DND-41 (cell line): ENCODE results near the gene SUV39H1.

ENCODE experiments used
- ATAC-seq: fragments of 200-7000 bp; cut with Tn5 transposase; 3 replicates; pipeline ENCODE4 v1.9.1; 2021; ENCODE audit warnings: low read depth; ENCODE audit not compliant: insufficient read depth
- DNase-seq: peaks from one replicate; pipeline ENCODE4 v3.0.0-alpha.2; 2020
- H2AFZ ChIP-seq: 2 replicates; pipeline ENCODE4 v1.6.0; 2012; ENCODE audit warnings: low read depth, low read length
- H3K27ac ChIP-seq: 2 replicates; pipeline ENCODE4 v1.5.1; 2012; ENCODE audit warnings: low read length, inconsistent platforms
- H3K27me3 ChIP-seq: fragments of 200-600 bp; sonication (generic); 2 replicates; pipeline ENCODE4 v1.6.0; 2012; ENCODE audit warnings: low read length, mild to moderate bottlenecking, inconsistent platforms; ENCODE audit not compliant: insufficient read depth, poor library complexity
- H3K36me3 ChIP-seq: 2 replicates; pipeline ENCODE4 v1.5.1; 2012; ENCODE audit warnings: low read length, inconsistent platforms; ENCODE audit not compliant: insufficient read depth
- H3K4me1 ChIP-seq: 2 replicates; pipeline ENCODE4 v1.5.1; 2012; ENCODE audit warnings: mild to moderate bottlenecking, low read length; ENCODE audit not compliant: insufficient read depth
- H3K4me2 ChIP-seq: 2 replicates; pipeline ENCODE4 v1.6.0; 2012; ENCODE audit warnings: mild to moderate bottlenecking, moderate library complexity, low read length, inconsistent platforms; ENCODE audit not compliant: insufficient read depth
- H3K4me3 ChIP-seq, 2 experiments: fragments of 200-600 bp in 1 of 2; shearing (Covaris generic) in 1 of 2; 2 replicates each; pipeline ENCODE4 v1.5.1; 2012 to 2016; ENCODE audit warnings: inconsistent platforms in 2 of 2, low read length in 2 of 2, mild to moderate bottlenecking in 2 of 2, low read depth in 1 of 2, moderate library complexity in 1 of 2
- H3K79me2 ChIP-seq: 2 replicates; pipeline ENCODE4 v1.6.0; 2012; ENCODE audit warnings: low read length, inconsistent platforms; ENCODE audit not compliant: insufficient read depth
- H3K9ac ChIP-seq: 2 replicates; pipeline ENCODE4 v1.6.0; 2012; ENCODE audit warnings: low read depth, mild to moderate bottlenecking, inconsistent platforms, low read length, moderate library complexity
- H3K9me3 ChIP-seq: 2 replicates; pipeline ENCODE4 v1.5.1; 2012; ENCODE audit warnings: low read length, moderate library complexity, mild to moderate bottlenecking, inconsistent platforms; ENCODE audit not compliant: insufficient read depth, severe bottlenecking
- H4K20me1 ChIP-seq: 2 replicates; pipeline ENCODE4 v1.6.0; 2012; ENCODE audit warnings: low read length; ENCODE audit not compliant: insufficient read depth
- EZH2 ChIP-seq: IDR thresholded peaks from 3 replicates; pipeline ENCODE4 v1.6.1; 2012; ENCODE audit warnings: borderline replicate concordance, low read depth, mild to moderate bottlenecking, moderate library complexity, low read length, inconsistent platforms; ENCODE audit not compliant: severe bottlenecking
- TF ChIP-seq, protein P1 (sequence below): IDR thresholded peaks from 2 replicates; pipeline ENCODE4 v1.5.1; 2012; ENCODE audit warnings: borderline replicate concordance, low read length, moderate library complexity, mild to moderate bottlenecking; ENCODE audit not compliant: poor library complexity, severe bottlenecking; ENCODE audit errors: extremely low read depth

SUV39H1 gene

DNA sequence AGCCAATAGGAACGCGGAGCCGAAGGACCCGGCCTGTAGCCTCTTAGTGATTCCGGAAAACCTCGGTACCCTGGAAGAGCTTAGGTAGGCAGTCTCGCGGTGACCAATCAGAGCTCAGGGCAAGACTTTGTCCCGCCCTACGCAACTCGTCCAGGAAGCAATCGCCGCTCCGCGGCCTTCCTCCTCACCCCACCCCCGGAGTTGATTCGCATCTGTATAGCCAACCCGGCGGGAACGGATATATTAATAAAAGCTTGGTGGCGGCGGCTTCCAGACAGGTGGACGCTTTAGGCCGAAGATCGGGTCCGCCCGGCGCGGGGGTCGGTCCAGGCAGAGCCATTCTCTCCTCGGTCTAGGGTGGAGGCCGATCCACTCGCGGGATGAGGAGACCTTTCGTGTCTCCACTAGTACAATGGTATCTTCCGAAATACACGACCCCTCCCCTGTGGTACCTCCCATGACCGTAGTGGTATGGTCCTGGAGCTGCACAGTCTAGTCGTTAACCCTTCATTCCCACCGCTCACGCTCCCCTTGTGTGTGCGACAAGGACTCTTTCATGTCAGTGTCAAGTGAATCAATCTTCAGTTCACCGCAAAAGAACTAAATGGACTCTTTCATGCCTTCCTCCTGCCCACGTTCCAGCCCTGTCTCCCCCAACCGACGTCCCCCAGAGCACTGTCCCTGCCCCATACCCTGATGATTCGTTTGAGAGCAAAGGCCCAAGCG, 40.8 kb downstream of the SUV39H1 start:
- Histone ChIP-seq H3K4me1 (peaks cover 28% of the 10 kb centered on the region), H3K27me3 (no peaks in the 10 kb centered on the region), H3K36me3 (no peaks in the 10 kb centered on the region), H3K9me3 (no peaks in the 10 kb centered on the region), H3K79me2 (peaks cover 12% of the 10 kb centered on the region), H3K27ac (peak overlapping the region; percentile 78), H3K9ac (peak overlapping the region; percentile 78), H3K4me3 (peak overlapping the region; percentile 18 to 63), H4K20me1 (no peaks in the 10 kb centered on the region), H2AFZ (peak overlapping the region; percentile 65), H3K4me2 (peak overlapping the region; percentile 92)
- DNase-seq: peak; percentile 94
- TF ChIP-seq EZH2: no peak
- TF ChIP-seq, protein P1, sequence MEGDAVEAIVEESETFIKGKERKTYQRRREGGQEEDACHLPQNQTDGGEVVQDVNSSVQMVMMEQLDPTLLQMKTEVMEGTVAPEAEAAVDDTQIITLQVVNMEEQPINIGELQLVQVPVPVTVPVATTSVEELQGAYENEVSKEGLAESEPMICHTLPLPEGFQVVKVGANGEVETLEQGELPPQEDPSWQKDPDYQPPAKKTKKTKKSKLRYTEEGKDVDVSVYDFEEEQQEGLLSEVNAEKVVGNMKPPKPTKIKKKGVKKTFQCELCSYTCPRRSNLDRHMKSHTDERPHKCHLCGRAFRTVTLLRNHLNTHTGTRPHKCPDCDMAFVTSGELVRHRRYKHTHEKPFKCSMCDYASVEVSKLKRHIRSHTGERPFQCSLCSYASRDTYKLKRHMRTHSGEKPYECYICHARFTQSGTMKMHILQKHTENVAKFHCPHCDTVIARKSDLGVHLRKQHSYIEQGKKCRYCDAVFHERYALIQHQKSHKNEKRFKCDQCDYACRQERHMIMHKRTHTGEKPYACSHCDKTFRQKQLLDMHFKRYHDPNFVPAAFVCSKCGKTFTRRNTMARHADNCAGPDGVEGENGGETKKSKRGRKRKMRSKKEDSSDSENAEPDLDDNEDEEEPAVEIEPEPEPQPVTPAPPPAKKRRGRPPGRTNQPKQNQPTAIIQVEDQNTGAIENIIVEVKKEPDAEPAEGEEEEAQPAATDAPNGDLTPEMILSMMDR: no peak
- peak; percentile 97 for ATAC-seq

DNA sequence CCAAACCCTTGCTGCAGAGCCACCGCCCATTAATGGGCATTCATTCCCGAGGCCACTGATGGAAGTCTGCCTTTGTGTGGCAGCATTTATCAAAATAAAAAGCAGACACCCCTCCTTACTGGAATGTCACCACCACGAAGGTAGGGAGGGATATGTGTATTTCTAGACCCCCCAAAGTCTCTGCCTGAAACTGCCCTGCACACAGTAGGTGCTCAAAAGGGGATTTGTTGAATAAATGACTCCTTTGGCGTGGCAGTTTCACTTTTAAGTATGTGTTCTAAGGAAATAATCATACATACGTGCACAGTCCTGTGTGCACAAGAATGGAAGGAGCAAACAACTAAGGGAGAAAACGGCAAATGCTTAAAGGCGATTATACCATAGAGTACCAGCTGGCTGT, 41.4 kb downstream of the SUV39H1 start:
- no peak for ATAC-seq
- Histone ChIP-seq H3K79me2 (peaks cover 12% of the 10 kb centered on the region), H3K9ac (peak overlapping the region; percentile 78), H3K4me2 (peak overlapping the region; percentile 72), H2AFZ (peak overlapping the region; percentile 65), H4K20me1 (no peaks in the 10 kb centered on the region), H3K36me3 (no peaks in the 10 kb centered on the region), H3K9me3 (no peaks in the 10 kb centered on the region), H3K4me3 (peak overlapping the region; percentile 18 to 63; a peak in 3 of 4 replicates), H3K27ac (peak overlapping the region; percentile 78), H3K4me1 (peaks cover 28% of the 10 kb centered on the region), H3K27me3 (no peaks in the 10 kb centered on the region)
- TF ChIP-seq EZH2: no peak
- TF ChIP-seq, protein P1: no peak
- DNase-seq: no peak

DNA sequence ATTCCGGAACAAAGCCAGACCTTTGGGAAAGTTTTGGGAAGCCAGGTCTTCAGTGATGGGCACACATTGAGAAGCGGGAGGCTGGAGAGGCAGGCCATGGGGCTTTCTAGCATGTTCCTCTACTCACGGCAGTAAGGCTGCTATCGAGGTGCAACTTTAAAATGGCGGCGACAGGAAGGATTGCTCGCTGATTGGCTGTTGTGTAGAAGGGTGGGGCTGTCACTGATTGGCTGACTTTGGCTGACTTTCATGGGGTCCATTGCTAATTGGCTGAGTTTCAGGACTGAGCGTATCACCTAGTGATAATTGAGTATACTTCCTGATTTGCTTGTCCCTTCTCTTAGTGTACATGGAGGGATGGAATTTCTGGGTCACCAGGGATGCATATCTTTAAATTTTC, 45.3 kb downstream of the SUV39H1 start:
- peaks cover 13% of the 10 kb centered on the region for H3K4me1 ChIP-seq
- ATAC-seq (no peak), DNase-seq (no peak)
- no peak overlapping the region for H3K4me3 ChIP-seq
- no peak overlapping the region for H3K4me2 ChIP-seq
- no peaks in the 10 kb centered on the region for H4K20me1 ChIP-seq
- H3K79me2 ChIP-seq: peaks cover under 1% of the 10 kb centered on the region; the same call in 1 of the 2 replicates
- no peaks in the 10 kb centered on the region for H3K36me3 ChIP-seq
- H3K9ac ChIP-seq: no peak overlapping the region
- no peak for TF ChIP-seq EZH2
- TF ChIP-seq, protein P1: no peak
- no peak overlapping the region for H3K27ac ChIP-seq
- H3K27me3 ChIP-seq: no peaks in the 10 kb centered on the region
- H2AFZ ChIP-seq: peak overlapping the region; percentile 45; the same call in 1 of the 2 replicates
- no peaks in the 10 kb centered on the region for H3K9me3 ChIP-seq
